Thoracic aorta (tissue), 2 donors: ENCODE results near the gene CNNM2. TPM values are rescaled to one million over a fixed set of nuclear protein-coding genes. Genes with fewer than 3 reads are reported as not detected.
"Not testable (repeated sequence)": the region's sequence is repeated elsewhere in the genome, so short reads cannot be mapped to it uniquely, and the experiment has no call there.

Experiments
- ATAC-seq: fragments of 150-250 bp; one replicate; pipeline ENCODE4 v1.8.0; 2017; ENCODE audit warnings: low read depth; ENCODE audit not compliant: insufficient number of reproducible peaks, low FRiP score
- DNase-seq: peaks from one replicate; pipeline ENCODE4 v3.0.0-alpha.2; 2020; ENCODE audit warnings: low spot score
- H3K27ac ChIP-seq, 2 donors: fragments of 200-600 bp; sonication (generic); 1 replicate in 1 of 2; 2 replicates in 1 of 2; pipeline ENCODE4 v1.5.1; 2016; ENCODE audit warnings: mild to moderate bottlenecking in 2 of 2, moderate library complexity in 2 of 2
- H3K27me3 ChIP-seq: fragments of 200-600 bp; sonication (generic); replicated peaks from 2 replicates; pipeline ENCODE4 v1.6.0; 2016; ENCODE audit warnings: mild to moderate bottlenecking; ENCODE audit not compliant: insufficient read depth
- H3K36me3 ChIP-seq: fragments of 200-600 bp; sonication (generic); one replicate; pipeline ENCODE4 v1.5.1; 2016
- H3K4me1 ChIP-seq, 2 donors: fragments of 200-600 bp; sonication (generic); 1 replicate in 1 of 2; 2 replicates in 1 of 2; pipeline versions ENCODE4 v1.5.1 to v1.6.0; 2016; ENCODE audit warnings: low read depth in 2 of 2, mild to moderate bottlenecking in 1 of 2; ENCODE audit not compliant: control insufficient read depth in 1 of 2
- H3K4me3 ChIP-seq: fragments of 200-600 bp; sonication (generic); 2 replicates; pipeline ENCODE4 v1.5.1; 2016; ENCODE audit warnings: mild to moderate bottlenecking
- H3K9me3 ChIP-seq: fragments of 200-600 bp; sonication (generic); 2 replicates; pipeline ENCODE4 v1.5.1; 2016
- CTCF ChIP-seq: fragments of 200-600 bp; sonication (generic); IDR thresholded peaks from one replicate; pipeline ENCODE4 v1.5.1; 2019; ENCODE audit warnings: antibody characterized with exemption
- total RNA-seq, 2 donors: library from RNA; depleted of rRNA; stranded (reverse); fragments of >200 nt; gene quantifications; one replicate each; pipeline versions ENCODE4 v1.1.0 to v1.2.3, GENCODE V29; 2016

The CNNM2 gene
- total RNA-seq, 2 donors from 2014 or later: 12.2 to 24.5 TPM

- H3K36me3 ChIP-seq: no peaks in the 10 kb centered on the region
Observed at GRCh38 chr10:102996876-102997275, 78.8 kb downstream of the CNNM2 start.

DNA sequence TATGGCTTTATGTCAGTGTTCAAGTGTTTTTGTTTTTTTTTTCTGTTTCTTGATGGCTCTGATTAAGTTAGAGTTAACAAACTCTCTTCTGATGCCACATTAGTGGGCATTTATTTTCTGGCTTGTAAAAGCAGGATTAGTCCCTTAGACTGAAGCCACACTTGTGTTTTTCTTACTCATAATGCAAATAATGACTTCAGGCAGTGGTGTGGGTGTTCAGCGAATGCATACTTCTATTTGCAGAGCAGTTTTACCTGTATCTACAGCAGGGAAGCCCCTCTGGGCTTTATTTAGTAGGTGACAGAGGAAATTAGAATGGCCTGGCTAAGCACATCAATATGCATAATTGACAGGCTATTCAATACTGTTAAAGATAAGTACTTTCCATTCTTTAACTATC is 79.9 kb downstream of the CNNM2 start:
- Histone ChIP-seq H3K4me3 (no peak overlapping the region), H3K27me3 (no peaks in the 10 kb centered on the region), H3K36me3 (no peaks in the 10 kb centered on the region), H3K27ac (no peak overlapping the region), H3K9me3 (no peaks in the 10 kb centered on the region), H3K4me1 (peaks cover 0 to 10% of the 10 kb centered on the region in 2 donors)
- ATAC-seq (no peak), DNase-seq (no peak)
- no peak for TF ChIP-seq CTCF

More at GRCh38 chr10:102996876-102997275, 78.8 kb downstream of the CNNM2 start:
- no peak for DNase-seq
- H3K4me1 ChIP-seq: peaks cover 0 to 15% of the 10 kb centered on the region in 2 donors
- no peaks in the 10 kb centered on the region for H3K9me3 ChIP-seq
- H3K4me3 ChIP-seq: no peak overlapping the region
- ATAC-seq: no peak
- H3K27ac ChIP-seq: no peak overlapping the region
- TF ChIP-seq CTCF: no peak
- H3K27me3 ChIP-seq: no peaks in the 10 kb centered on the region

- DNase-seq (no peak), ATAC-seq (no peak)
- no peaks in the 10 kb centered on the region for H3K36me3 ChIP-seq
- H3K4me3 ChIP-seq: no peak overlapping the region
- no peak for TF ChIP-seq CTCF
- no peak overlapping the region for H3K27ac ChIP-seq
- H3K4me1 ChIP-seq: peaks cover 0 to 10% of the 10 kb centered on the region in 2 donors
- H3K9me3 ChIP-seq: no peaks in the 10 kb centered on the region
- no peaks in the 10 kb centered on the region for H3K27me3 ChIP-seq
Observed at GRCh38 chr10:102998399-102998907, 80.4 kb downstream of the CNNM2 start.

GRCh38 chr10:103000050-103000449 is 82.0 kb downstream of the CNNM2 start:
- not testable (repeated sequence) for H3K27me3 ChIP-seq, H3K4me1 ChIP-seq, H3K9me3 ChIP-seq, DNase-seq, H3K27ac ChIP-seq, H3K4me3 ChIP-seq, ATAC-seq, H3K36me3 ChIP-seq

DNA sequence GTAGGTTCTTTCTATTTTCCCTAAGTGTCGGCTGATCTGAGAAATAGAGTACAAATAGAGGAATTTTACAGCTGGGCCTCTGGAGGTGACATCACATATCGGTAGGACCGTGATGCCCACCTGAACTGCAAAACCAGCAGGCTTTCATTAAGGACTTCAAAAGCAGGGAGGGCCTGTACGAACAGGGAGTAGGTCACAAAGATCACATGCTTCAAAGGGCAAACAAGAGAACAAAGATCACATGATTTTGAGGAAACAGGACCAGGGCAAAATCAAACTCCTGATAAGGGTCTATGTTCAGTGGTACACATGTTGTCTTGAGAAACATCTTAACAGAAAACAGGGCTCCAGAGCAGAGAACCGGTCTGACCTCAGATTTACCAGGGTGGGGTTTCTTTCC is 88.9 kb downstream of the CNNM2 start:
- H3K4me3 ChIP-seq: no peak overlapping the region
- ATAC-seq (no peak), DNase-seq (no peak)
- no peaks in the 10 kb centered on the region for H3K36me3 ChIP-seq
- H3K27me3 ChIP-seq: no peaks in the 10 kb centered on the region
- H3K9me3 ChIP-seq: no peaks in the 10 kb centered on the region
- H3K27ac ChIP-seq: no peak overlapping the region
- TF ChIP-seq CTCF: no peak
- H3K4me1 ChIP-seq: no peaks in the 10 kb centered on the region

- H3K36me3 ChIP-seq: no peaks in the 10 kb centered on the region
- H3K27me3 ChIP-seq: no peaks in the 10 kb centered on the region
- H3K9me3 ChIP-seq: no peaks in the 10 kb centered on the region
- H3K27ac ChIP-seq: no peak overlapping the region
- no peak for TF ChIP-seq CTCF
- H3K4me1 ChIP-seq: no peaks in the 10 kb centered on the region
- H3K4me3 ChIP-seq: no peak overlapping the region
- ATAC-seq: no peak
- DNase-seq: no peak
Observed at GRCh38 chr10:103013416-103013815, 95.3 kb downstream of the CNNM2 start.
